Activated CD8-positive, alpha-beta memory T cell treated with anti-CD3 and anti-CD28 coated beads for 24 hours (primary cell): ENCODE data around the gene ODAD3.
"Not testable (repeated sequence)": the region's sequence is repeated elsewhere in the genome, so short reads cannot be mapped to it uniquely, and the experiment has no call there.

Source experiments
- DNase-seq: peaks from one replicate; pipeline ENCODE4 v3.0.0-alpha.2; 2020

ODAD3 gene

DNA sequence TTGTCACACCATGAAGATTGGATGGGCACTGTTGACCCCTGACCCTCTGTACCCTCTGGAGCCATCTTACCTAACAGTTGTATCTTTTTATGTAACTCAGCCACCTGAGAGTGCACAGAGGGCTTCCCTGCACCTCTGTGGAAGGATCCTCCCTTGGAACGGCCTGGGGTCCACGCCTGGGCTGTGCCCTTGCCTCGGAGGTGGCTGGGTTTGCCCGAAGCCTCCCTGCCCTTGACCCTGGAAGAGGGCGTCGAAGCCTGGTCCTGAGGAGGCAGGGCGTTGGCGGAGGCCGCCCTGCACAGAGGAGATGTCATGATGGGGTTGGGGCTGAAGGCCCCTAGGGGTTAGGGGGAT lies 241 bp downstream of the ODAD3 start:
- DNase-seq, result no peak

- not testable (repeated sequence) for DNase-seq
Measured at GRCh38 chr19:11433526-11433925, 1.4 kb downstream of the ODAD3 start.

DNA sequence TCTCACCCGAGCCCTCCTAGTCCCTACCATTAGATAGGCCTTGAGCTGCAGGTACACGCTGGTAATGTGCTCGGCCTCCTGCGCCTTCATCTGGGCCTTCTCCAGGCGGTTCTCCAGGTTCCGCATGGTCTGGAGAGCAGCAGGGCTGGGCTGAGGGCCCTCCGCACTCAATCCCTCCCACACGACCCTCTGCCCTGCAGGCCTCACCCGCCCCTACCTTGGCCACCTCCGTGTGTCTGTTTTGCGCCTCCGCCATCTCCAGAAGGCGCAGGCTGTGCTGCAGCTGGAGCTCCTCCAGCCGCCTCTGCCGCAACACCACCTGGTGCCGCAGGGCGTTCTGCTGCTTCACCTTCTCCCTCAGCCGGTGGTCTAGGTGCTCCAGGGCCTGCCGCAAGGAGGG lies 8.3 kb downstream of the ODAD3 start:
- no peak for DNase-seq

DNA sequence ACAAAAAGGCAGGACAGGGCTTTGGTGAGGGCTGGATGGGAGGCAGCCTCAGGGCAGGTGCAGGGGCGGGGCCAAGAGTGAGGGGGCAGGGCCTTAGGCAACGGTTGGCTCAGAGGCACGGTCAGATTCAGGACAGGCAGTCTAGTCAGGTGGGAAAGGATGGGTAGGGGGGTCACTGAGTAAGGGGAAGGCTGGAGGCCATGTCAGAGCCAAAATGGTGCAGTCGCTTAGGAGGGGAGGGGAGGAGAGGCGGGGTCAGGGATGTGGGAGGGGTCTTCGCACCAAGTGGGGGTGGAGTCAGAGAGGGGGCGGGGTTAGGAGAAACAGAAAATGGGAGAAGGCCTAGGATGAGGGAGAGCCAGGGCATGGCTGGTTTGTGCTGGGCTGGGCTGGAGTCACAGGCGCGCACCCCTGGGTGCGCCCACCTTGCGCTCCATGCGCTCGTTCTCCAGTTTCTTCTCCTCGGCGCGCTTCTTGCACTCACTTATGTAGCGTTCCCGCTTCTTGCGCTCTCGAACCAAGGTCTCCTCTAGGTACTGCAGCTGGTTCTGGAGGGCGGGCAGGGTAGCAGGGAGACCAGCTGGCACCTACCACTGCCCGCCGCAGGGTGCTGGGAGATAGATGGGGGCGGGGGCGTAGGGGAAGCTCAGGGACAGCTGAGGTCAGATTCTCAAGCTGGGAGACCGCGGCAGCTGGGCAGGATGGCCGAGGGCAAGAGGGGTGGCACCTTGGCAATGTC lies 9.0 kb downstream of the ODAD3 start:
- DNase-seq, result no peak

DNA sequence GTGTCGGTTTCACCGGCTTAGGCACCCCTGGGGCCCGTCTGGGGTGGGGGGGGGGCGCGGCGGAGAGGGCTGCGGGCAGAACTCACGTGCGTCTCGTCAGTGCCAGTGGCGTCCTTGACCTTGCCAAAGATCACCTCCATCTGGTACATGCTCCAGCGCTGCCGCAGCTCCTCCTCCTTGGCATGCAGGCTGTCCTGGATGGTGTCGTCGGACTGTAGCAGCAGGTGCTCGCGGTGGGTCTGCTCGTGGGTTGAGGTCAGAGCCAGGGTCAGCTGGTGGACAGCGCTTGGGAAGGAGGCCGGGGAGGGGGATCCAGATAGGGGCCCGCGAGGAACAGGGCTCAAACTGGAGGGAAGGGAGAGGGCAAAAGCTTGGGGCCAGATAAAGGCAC lies 11.1 kb downstream of the ODAD3 start:
- DNase-seq, result no peak

- DNase-seq, result no peak
Measured at GRCh38 chr19:11423164-11423790, 11.6 kb downstream of the ODAD3 start.

DNA sequence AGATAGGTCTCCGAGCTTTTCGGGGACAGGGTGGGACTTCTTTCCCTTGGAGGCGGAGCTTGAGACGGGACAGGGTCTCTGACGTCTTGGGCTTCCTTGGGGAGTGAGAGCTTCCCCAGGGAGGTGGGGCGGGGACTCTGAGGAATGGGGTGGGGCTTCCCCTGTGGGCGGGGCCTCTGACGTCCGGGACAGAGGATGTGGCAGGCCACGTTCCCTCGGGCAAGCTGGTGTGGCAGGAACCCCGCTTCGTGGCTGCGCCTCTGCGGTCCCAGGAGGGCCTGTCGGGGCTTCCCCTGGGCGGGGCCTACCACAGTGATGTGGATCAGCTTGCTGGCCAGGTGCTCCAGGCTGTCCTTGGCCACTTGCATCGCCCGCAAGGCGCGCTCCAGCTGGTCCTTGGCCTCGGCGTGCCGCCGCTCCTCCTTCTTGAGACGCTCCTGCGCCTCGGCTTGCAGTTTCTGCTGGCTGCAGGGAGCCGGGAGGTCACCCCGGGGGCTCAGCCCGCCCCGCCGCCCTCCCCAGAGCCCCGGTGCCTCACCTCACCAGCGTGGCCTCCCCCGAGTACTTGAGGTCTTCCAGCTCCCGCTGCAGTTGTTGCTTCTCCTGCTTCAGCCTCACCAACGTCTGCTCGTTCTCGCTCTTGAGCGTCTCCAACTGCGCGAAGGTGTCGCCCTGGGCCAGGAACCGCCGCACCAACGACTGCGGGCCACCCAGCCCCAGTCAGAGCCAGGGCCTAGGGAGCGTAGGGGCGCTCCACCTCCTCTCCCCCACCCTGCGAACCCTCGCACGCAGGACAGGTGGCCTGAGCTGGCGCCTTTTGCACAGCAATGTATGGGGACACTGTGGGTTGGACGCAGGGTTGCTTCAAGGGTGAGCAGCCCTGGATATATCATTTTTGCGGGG lies 12.5 kb downstream of the ODAD3 start:
- DNase-seq, result peak; percentile 84

- DNase-seq, result peak; percentile 80
Measured at GRCh38 chr19:11421371-11422098, 13.4 kb downstream of the ODAD3 start.

DNA sequence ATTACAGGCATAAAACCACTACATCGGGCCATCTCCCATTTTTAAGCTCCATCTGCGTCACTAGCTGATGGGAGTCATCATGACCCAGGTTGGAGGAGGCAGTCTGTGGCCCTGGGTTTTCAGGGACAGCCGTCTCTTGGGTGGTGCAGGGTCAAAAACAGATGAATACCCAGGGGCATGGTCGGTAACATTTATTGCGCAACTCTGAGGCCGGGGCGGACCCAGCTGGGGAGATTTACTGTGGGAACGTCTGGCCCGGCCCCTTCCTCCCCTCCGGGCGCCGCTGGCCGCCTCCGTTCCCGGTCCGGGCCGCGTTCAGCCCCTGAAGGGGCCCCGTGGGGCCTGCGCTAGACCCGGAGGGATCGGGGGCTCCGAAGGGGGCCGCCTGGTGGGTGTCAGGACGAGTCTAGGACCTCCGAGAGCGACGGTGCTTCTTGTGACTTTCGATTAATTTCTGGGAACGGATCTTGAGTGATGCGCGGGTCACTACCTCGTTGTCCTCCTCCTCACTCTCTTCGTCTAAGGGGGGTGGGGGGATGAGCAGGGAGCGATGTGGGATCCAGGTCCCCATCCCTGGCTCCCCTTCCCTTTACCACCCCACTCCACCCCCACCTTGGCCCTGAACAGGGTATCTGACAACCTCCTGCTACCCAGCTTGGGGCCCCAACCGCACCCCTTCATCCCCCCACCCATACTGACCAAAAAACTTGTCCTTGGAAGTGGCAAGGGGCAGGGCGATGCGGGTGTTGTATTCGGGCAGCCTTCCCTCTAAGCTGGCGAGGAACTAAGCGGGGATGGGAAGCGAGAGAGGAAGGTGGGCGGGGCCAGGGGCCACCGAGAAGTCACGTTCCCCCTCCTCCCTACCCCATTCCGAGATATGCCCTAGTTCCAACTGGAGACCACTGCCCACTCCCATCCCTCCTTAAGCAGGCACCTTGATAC lies 14.2 kb downstream of the ODAD3 start:
- no peak for DNase-seq

- no peak for DNase-seq
Measured at GRCh38 chr19:11418549-11419506, 16.1 kb downstream of the ODAD3 start, which contains the start of gene RGL3. TSS of gene RGL3 (minus strand) at chr19:11419314. CDS start at chr19:11419278, 36 bp downstream.

DNA sequence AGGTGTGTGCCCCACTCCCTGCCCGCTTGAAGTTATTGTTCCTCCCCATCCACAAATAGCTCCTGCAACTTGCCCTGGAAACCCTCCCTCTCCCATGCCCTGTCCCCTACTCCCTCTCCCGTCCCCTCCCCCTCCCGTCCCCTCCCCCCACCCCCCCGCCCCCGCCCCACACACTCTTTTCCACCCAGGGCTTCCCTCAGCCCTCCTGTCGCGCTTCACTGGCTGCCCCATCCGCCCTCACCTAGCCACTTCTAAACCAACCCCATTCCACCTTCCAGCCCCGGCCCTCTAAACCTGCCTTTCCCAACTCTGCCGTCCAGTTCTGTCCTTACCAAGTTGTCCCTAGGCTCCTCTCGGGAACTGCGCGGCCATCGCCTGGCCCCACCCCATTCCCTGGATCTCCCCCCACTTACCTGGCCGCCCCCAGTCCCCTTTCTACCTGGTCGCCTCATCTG lies 16.8 kb downstream of the ODAD3 start:
- DNase-seq, result no peak

DNA sequence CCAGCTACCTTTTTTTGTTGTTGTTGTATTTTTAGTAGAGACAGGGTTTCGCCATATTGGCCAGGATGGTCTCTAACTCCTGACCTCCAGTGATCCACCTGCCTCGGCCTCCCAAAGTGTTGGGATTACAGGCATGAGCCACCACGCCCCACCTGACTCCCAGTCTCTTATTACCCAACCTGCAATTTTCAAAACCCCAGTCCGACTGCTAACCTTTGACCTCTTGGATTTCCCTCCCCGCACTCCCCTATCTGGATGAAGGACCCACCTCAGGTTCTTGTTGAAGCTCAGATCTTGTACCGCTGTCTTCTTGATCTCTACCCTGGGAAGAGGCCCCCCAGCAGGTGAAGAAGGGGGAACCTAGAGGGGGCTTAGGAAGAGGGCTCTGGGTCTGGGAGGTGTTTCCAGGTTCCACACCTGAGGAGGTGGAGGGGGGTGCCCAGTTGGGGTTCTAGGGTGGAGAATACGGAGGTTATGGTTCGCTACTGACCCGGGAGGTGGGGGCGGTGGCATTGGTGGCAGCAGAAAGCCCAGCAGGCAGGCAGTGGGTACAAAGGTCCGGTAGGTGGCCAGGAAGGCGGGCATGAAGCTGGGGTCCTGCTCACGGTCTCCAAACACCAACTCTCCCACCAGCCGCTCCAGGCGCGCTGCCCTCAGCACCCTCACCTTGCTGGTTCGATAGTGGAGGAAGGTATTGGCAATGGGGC lies 18.4 kb downstream of the ODAD3 start:
- no peak for DNase-seq

DNA sequence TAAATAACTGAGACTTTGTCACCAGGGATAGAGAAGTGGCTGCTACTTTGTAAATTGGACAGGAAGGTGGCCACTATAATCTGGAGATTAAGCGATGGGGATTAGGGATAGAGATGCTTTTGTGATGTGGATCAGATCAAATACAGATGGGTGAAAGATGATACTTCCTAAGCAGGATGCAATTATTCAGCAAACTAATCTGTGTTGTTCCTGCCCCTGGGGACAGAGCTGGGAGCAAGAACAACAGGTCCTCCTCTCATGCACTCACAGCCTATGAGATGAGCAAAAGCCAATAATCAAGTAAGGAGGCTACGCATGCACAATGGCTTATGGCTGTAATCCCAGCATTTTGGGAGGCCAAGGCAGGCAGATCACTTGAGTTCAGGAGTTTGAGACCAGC lies 20.4 kb downstream of the ODAD3 start:
- no peak for DNase-seq

DNA sequence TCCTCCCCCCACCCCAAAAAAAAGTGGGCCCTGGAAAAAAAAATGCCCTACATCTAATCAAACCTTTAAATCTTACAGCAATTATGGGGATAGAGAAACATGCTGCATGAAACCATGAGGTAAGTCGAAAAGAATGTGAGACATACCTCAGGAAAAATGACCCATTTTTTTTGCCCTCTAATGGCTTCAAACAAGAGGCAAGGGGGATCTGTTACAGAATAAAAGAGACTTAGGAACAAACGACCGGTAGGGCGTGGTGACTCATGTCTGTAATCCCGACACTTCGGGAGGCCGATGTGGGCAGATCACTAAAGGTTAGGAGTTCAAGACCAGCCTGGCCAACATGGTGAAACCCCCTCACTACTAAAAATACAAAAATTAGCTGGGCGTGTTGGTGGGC lies 24.2 kb downstream of the ODAD3 start:
- DNase-seq, result no peak

GRCh38 chr19:11408591-11408990 lies 26.3 kb downstream of the ODAD3 start:
- DNase-seq, result no peak

- not testable (repeated sequence) for DNase-seq
Measured at GRCh38 chr19:11406703-11407236, 28.2 kb downstream of the ODAD3 start.

DNA sequence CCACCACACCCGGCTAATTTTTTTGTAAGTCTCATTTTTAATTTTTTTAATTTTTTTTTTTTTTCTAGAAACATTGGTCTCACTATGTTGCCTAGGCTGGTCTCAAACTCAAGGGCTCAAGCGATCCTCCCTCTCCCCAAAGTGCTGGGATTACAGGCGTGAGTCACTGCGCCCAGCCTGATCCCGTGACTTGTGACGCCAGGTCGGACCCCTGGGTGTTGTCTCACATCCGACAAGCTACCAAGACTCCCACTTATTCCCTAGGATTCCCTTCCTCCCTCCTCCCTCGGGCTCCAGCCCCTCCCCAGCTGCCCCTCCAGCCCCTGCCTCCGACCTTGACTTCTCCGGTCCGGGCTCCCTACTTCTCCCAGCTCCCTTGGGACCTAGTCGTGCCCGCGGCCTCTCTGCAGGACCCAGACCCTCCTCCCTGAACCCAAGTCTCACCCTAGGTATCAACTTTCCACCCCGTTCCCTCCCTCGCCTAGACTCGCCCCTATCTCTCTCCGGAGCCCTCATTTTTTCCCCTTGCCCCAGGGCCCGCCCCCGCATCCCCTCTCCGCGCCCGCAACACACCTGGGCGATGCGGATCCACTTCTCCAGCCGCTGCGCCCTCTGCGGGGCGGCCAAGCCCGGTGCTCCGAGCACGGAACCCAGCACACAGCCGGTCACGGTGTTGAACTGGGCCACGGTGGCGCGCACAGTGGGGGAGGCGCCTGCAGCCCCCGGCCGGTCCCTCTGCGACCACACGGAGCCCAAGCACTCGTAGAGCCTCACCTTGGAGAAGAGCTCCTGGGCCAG lies 28.9 kb downstream of the ODAD3 start:
- DNase-seq, result peak; percentile 66

DNA sequence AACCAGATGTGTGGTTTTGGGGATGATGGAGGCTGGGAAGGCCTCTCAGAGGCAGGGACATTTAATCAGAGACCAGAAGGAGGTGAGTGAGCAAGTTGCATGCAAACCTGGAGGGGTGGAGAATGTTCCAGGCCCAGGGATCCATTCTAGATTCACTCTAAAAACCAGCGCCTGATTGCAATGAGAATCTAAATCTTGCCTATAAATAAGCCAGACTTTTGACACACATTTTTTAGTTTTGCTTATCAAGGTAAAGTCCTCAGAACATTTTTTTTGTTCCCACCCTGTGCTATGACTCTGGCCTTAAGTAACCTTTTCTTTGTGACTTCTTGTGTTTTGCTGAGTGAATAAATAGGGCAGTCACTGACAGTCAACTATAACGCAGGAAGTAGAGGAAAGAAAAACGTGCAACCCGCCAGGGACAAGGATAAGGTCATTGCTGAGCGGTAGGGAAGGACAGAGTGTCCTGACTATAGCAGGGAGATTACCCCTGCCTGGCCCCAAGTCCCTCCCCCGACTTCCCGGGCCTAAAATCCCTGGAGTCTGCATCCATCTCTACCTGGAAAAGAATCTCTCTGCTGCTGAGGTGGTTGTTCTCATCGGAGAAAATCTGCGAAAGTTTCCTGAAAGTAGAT lies 30.2 kb downstream of the ODAD3 start:
- DNase-seq, result no peak
